Measurements from ENCODE around the gene PRR7.

The PRR7 gene

DNA sequence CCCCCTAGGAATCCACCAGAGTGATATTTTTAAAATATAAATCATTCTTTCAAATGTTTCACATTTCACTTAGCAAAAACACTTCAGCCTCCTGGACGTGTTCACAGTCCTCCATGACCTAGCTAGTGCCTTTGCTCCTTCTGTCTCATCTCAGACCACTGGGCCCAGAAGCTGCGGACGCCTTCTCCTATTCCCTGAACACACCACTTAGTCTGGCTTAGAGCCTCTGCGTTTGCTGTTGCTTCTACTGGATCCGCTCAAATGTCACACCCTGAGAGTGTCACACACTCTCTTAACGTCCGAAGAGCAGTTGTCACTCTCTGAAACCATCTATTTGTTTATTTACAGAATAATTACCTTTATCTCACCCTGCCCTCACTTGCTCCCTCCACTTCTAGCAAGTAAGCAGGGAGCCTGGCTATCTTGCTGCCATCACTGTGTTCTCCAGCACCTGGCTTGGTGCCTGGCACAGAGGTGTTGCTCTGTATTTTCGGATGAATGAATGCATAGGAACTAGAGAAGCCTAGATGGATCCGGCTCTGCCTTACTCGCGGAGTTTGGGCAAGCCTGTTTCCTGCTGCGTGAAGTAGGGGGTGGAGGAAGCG, 21.3 kb upstream of the PRR7 start:
- DNase-seq, result no peak

DNA sequence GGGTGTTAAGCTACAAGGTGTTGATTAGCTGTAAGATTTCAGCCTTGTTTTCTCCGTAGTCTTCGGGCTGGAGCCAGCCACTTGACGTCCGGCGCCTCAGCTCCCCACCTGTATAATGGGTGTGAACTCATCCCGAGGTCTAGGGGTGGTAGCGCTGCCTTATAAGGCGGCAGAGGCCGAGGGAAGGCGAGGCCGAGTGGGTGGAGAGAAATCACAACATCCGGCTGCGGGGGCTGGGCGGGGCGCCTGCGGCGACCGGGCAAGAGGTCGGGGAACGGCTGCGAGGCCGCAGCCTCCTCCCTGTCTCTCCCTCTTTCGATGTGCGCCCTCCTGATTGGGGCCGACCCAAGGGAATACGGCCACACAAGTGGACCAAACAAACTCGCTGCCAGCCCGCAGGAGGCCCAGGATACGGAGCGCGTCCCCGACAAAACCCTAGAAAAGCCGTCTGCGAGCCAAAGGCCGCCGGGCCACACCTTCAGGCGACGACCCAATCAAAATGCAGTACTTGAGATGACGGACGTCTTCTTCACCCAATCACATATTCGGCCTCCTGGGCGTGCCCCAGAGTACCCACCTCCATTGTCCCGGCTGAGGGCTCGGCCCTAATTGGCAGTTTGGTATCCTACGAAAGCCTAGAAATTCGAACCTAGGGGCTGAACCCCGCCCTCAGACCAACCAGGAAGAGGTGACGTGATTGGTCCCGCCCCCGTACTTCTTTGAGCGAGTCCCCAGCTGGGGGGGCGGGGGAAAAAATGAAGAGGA, 20.6 kb upstream of the PRR7 start:
- DNase-seq, result peak; percentile 99

DNA sequence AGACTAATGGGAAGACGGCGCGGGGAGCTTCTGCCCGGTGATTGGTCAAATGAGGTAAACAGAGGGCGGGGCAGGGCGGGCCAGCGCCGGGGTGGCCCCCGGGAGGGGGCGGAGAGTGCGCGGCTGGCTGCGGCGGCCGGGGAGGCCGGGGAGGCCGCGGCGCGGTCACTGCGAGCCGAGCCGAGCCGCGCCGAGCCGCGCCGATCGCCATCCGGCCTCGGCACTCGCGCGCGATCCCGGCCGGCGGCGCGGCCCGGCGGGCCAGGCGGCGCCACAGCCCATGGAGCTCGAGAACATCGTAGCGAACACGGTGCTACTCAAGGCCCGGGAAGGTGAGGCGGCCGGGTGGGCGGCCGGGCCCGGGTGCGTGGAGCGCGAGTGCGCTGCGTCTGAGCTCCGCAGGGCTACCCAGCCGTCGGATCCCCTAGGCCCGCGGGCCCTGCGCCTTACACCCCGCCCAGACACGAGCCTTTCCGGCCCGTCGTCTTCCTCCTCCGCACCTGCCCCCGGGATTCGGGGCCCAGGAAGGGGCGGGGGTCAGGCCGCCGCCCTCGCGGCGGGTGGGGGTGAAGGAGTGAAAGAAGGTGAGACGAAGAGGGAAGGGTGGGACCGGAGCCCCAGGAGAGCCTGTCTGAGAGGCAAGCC, 19.9 kb upstream of the PRR7 start, which contains the start of gene GRK6:
GRK6 (plus strand) TSS at position 111 of the 645 bp plus-strand sequence; CDS start at position 281, 170 bp downstream.
- peak; percentile 14 for DNase-seq

DNA sequence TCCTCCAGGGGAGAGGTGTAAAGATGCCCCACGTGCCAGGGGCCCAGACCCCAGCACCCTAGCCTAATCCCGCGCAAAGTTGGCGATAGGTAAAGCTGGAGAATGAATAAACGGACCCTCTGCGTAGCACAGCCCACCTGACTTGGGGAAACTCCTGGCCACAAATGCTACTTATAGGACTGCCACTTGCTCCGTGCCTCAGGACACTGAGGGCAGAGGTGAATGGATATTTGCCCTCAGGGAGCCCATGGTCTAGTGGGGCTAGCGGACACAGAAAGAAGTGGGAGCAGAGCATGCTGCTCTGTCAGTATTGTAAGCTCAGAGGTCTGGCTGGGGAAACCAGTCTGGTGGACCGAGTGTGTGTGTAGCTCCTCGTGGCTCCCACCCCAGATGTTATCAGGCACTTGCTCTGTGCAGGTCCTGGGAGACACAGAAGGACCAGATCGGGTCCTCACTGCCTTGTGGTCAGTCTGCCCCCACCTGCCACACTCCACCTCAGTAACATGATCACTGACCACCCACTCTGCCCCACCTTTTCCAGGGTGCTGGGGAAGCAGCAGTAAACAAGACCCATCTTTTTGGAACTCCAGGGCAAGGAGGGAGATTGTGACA, 19.3 kb upstream of the PRR7 start:
- DNase-seq, result peak; percentile 15

DNA sequence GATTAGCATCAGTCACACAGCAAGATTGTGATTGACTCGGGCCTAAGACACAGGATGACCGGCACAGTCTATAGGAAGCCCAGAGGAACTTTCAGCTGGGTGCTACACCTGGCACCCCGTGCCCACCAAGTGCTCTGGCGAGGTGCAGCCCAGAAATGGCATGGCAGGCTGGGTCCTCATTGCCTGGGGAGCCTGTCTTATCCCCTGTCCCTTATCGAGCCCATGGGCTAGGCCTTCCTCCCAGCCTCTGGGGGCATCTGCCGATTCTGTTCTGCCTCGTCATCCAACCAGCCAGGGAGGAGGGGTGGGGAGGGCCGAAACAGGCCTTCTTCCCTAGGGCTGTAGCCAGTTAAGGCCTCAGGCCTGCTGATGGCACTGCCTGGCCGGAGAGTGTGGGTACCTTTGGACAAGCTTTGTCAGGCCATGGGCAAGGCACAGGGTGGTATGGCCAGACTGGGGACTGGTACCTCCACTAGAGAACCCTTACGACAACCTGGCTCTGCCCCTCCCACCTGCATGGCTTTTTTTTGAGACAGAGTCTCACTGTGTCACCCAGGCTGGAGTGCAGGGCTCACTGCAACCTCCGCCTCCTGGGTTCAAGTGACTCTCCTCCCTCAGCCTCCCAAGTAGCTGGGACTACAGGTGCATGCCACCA, 18.6 kb upstream of the PRR7 start:
- peak; percentile 20 for DNase-seq

DNA sequence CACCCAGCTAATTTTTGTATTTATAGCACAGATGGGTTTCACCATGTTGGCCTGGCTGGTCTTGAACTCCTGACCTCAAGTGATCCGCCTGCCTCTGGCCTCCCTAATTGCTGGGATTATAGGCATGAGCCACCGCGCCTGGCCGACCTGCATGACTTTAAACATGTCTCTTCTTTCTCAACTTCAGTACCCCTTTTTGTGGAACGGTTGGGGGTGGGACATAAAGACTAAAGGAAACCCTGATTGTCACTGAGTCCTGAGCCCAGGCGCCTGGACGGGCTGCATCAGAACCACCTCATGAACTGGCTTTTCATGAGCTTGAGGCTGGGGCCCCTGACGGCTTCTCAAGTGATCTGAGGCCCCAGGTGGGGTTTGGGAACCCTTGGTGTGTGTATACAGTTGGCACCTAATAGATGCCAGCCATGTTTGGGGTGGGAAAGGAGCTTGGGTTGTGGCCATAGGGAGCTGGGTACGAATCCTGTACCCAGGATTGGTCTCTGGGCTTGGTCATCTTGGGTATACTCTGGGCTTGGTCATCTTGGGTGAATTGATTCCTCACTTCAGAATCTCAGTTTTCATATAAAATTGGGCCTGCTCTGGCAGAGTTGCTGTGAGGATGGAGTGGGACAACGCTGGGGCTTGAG, 17.9 kb upstream of the PRR7 start:
- DNase-seq, result peak; percentile 33

DNA sequence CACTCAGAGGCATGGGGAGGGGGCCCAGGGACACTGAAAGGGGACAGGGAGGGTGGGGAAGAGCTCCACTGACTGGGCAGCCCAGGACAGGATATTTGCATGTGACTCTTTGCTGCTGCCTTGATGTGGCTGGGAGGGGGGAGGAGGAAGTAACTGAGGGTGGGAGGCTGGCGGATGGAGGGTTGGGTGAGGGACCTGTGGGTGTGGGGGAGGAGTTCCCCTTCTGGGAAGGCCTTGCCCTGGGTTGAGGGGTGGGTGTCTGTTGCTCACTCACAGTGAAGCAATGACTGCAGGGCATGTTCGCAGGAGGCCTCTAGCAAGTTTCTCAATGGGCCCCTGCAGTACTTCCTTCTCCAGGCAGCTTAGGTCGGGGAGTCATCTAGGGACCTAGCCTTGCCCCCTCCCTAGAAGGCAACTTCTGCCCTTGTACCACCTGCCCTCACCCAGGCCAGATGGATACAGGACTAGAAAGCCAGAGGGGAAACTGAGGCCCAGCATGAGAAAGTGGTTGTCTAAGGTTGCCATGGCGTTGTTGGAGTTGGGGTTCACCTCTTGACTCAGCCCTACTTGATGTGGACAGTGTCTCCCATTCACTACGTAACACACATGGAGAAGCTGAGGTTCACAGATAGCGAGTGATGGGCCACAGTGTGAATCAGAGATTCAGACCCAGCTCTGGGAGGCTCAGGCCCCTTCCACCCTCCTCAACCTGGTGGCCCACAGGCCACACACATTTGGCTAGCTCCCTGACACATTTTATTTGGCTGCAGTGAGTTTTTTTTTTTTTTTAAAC, 17.2 kb upstream of the PRR7 start:
- DNase-seq, result peak; percentile 97

DNA sequence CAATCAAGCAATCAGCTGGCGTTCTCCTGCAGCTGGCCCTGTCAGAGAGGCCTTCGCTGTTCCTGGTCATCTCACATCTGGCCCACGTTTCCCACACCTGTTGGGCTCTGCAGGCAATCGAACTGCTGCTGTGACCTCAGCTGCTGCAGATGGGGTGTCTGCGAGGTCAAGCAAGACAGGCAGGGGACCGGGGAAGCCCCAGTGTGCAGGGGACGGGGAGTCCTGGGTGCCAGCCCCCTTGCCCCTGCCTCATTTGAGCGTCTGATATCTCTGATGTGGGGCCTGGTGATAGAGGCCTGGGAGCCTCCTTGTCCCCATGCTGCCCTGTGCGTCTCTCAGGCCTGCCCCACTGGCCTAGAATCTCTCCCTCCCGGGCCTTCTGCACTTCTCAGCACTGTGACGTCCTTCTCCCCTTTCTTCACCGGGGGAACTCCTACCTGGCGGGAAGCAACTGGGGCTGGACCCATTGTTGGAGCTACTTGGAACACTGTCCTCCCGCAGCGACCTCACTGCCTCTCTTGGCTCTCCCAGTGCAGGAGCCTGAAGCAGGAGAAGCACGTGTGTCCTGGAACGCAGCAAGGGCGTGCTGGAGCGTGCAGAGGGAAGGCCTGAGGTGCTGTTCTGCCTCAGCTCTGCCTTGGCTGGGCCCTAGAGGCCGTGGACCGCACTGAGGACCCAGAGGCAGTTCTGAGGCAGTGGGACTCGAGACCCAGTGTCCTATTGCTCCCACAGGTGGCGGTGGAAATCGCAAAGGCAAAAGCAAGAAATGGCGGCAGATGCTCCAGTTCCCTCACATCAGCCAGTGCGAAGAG, 16.3 kb upstream of the PRR7 start:
- no peak for DNase-seq

DNA sequence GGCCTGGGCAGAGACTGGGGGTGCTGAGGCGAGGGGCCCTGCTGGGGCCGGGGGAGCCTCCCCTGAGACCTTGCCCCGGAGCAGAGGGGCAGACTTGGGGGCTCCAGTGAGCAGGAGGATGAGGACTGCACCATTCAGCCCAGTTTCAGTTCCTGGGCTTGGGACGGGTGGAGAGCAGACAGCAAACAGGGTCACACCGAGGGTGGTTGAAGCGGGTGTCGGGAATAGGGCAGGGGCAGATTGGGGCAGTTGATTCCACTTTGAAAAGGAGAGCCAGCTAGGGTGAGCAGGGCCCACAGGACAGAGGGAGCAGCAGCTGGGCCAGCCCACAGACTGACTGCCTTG, 15.7 kb upstream of the PRR7 start:
- no peak for DNase-seq

DNA sequence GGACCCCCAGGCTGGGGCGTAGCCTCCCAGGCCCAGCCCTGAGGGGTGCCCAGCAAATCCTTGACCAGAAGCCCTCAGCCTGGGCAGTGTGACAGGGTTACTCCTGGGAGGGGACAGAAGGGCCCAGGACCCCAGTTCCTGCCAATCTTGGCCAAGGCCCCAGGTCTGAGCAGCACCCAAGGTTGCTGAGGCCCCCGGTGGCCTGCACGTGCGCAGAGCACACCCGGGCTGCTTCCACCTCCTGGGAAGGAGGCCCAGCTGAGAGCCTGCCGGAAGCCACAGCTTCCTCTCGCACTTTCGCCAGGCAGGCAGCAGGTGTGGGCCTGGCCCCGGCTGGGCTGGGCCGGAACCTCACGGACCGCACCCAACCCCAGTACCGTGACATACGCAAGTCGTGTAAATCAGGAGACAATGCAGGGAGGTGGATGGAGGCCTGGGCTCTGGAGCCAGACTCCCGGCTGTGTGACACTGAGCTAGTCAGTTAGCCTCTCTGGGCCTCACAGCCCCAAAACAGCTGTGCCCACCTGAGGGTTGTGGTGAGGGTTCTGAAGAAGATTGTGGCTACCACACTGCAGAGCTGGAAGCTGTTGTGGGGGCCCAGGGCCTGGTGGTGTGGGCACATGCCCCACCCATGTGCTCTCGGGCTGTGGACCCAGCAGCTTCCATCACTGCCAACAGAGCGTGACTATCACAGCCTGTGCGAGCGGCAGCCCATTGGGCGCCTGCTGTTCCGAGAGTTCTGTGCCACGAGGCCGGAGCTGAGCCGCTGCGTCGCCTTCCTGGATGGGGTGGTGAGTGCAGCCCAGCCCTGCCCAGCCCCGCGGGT, 15.1 kb upstream of the PRR7 start:
- peak; percentile 86 for DNase-seq

DNA sequence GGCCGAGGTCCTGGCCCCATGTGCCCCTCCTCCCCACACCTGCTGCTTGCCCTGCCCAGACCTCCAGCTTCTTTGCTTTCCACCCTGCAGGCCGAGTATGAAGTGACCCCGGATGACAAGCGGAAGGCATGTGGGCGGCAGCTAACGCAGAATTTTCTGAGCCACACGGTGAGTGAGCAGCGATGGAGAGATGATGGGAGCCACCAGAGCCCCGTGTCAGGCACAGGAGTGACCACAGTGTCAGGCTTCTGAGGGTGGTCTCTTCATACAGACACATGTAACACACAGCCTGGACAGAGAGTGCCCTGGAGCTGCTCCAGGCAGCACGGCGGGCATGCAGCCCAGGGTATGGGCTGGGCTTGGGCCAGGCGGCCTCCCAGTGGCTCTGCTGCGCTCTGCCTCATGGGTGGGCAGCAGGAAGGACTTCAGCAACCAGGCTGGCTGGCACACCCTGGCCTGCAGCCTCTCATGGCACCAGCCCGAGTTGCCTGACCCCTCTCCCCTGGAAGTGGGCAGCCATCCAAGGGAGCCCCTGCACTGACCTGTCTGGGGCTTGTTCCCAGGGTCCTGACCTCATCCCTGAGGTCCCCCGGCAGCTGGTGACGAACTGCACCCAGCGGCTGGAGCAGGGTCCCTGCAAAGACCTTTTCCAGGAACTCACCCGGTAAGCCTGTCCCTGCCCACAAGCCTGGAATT, 14.3 kb upstream of the PRR7 start:
- DNase-seq, result no peak

DNA sequence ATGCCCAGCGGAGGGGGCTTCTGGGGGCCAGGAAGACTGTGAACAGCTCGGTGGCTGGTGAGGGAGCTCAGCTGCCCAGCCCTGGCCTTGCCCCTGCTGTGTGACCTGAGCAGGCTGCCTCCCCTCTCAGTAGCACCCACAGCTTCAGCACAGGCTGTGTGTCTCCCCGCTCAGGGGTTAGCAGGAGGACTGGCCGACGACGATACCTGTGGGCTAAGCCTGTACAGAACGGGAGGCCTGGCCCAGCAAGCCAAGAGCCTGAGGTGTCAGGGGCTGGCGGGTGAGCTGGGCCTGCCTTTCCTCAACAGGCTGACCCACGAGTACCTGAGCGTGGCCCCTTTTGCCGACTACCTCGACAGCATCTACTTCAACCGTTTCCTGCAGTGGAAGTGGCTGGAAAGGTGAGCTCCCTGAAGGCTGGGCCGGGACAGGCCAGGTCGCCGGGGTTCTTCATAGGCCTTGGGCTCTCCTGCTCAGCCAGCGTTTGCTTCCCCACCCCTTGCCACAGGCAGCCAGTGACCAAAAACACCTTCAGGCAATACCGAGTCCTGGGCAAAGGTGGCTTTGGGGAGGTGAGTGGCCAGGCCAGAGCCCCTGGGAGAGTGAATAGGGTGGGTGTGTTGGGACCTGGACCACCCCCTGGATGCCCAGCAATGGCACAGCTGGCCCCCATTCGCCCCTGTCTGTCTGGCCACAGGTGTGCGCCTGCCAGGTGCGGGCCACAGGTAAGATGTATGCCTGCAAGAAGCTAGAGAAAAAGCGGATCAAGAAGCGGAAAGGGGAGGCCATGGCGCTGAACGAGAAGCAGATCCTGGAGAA, 13.6 kb upstream of the PRR7 start:
- no peak for DNase-seq

DNA sequence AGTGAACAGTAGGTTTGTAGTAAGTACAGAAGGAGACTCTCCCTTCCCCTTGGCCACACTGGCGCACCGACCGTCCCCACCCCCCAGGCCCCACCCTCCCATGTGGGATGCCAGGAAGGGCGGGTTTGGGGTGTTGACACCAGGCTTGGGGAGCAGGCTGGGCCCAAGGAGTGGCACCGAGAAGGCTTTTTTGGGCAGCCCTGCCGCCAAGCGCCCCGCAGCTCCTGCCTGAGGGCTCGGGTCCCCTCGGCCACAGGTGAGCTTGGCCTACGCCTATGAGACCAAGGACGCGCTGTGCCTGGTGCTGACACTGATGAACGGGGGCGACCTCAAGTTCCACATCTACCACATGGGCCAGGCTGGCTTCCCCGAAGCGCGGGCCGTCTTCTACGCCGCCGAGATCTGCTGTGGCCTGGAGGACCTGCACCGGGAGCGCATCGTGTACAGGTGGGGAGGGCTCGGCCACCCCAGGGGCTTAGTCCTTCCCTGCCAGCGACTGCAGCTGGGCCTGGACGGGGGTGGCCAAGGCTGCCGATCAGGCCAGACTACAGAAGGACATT, 12.9 kb upstream of the PRR7 start:
- DNase-seq, result no peak

DNA sequence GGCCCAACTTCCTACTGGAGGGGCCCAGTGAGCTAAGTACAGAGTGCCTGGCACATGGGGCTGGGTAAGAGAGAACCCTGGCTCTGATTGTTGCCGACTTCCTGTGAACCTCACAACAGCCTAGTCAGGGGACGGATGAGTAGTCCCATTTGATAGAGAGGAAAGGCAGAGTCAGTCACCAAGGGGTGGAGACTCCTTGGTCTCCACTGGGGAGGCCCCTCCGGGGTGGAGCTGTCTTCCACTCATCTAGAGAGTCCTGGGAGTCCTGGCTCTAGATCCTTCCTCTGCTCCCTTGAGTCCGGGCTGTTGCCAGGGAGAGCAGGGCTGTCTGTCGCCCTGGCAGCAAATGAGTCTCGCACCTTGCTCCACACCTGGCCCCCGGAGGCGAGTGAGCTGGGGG, 12.2 kb upstream of the PRR7 start:
- DNase-seq, result no peak

DNA sequence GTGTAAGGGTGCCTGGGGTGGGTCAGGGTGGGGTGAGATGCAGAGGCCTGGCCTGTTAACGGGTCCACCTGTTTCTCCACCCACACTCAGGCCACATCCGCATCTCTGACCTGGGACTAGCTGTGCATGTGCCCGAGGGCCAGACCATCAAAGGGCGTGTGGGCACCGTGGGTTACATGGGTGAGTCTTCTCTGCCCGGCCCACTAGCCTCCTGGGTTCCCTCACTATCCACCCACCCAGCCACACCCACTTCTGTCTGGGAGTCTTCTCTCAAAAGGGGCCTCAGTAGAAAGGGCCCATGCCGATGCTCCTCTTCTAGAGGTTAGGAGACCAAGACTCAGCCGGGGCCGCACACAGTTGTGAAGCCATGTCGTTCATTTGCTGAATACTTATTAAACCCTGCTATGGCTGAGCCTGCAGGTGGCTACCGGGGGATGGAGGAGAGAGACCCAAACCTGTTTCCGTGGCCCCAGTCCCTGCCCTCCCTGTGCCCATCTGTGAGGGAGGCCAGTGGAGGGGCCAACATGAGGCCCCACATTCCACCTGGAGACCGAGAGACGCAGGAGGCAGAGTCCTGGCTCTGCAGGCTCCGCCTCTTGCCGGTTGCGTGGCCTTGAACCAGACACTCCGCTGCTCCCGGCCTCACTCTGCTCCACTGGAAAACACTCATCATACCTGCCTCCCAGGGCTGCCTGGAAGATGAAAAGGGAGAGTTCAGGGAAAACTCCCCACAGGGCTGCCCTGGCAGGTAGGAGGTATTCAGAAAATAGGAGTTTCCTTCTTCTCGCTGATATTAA, 11.5 kb upstream of the PRR7 start:
- DNase-seq, result no peak

DNA sequence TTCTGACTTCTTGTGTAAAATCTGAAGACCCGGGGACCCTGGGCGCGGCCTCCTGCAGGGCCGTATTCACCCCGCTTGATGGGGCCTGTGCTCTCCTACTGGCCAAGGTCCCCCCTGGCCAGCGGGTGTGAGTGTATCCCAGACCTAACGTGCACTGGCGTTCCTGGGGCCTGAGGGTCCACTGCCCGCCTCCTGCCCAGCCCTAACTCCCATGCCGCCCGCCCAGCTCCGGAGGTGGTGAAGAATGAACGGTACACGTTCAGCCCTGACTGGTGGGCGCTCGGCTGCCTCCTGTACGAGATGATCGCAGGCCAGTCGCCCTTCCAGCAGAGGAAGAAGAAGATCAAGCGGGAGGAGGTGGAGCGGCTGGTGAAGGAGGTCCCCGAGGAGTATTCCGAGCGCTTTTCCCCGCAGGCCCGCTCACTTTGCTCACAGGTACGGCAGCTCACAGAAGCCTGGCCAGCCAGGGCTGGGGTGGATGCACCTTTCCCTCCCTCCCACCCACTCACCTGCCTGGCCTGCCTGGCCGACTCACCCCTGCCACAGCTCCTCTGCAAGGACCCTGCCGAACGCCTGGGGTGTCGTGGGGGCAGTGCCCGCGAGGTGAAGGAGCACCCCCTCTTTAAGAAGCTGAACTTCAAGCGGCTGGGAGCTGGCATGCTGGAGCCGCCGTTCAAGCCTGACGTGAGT, 10.6 kb upstream of the PRR7 start:
- DNase-seq, result no peak

DNA sequence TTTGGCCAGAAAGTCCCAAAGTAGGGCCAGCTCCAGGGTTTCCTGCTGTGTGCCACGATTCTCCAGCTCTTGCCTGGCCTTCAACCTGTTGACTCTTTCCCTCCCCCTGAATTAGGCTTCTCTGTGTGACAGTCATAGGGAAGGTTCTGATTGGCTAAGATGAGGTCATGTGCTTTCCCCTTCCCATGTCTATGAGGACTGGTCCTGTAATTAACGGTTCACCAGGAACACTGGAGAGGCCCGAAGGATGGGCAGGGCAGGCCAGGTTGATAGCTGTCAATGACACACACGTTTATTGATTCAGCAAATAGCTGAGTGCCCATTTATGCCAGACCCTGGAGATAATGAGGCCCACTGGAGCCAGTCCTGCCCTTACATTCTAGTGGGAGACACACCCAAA, 9.0 kb upstream of the PRR7 start:
- no peak for DNase-seq

All from GF-D8 (cell line).